HCT116 (cell line): Measurements from ENCODE around the gene HIVEP3. TPM values are rescaled to one million over a fixed set of nuclear protein-coding genes. Genes with fewer than 3 reads are reported as not detected.

Experiments used
- ATAC-seq: fragments of 200-7000 bp; cut with Tn5 transposase; 2 replicates; pipeline ENCODE4 v1.9.1; 2020; ENCODE audit warnings: mild to moderate bottlenecking, moderate library complexity
- BruUV-seq: library from RNA; stranded (reverse); fragments of 400-500 nt; replicated peaks from 2 replicates; lab custom pipeline; 2021; lab: Mats Ljungman, UMichigan
- CTCF ChIA-PET: fragments of 300-600 bp; sonication (Branson Sonifier 250); formaldehyde crosslinking; loops from one replicate; lab custom pipeline; 2021; ENCODE audit warnings: antibody characterized with exemption; lab: Charles Lee
- POLR2A ChIA-PET: fragments of 300-600, 350-600 bp; sonication (Branson Sonifier 250); formaldehyde crosslinking; loops from one replicate; lab custom pipeline; 2021; ENCODE audit warnings: antibody characterized with exemption; lab: Charles Lee
- RAD21 ChIA-PET, 2 experiments: fragments of 300-600 bp; sonication (Branson Sonifier 250); formaldehyde crosslinking; loops; one replicate each; lab custom pipeline; 2023; ENCODE audit warnings: low total read pairs in 2 of 2; ENCODE audit not compliant: uncharacterized antibody in 2 of 2, unreplicated experiment in 2 of 2, low non-redundant PET in 1 of 2; lab: Charles Lee
- DNase-seq: peaks from one replicate; pipeline ENCODE4 v3.0.0-alpha.2; 2010; ENCODE audit warnings: low read depth, low spot score
- H2AFZ ChIP-seq: fragments of 200-600 bp; shearing (Covaris generic), sonication (generic); 2 replicates; pipeline ENCODE4 v1.6.1; 2017; ENCODE audit warnings: low read depth, mixed run types, mixed read lengths, antibody characterized with exemption, low read length; ENCODE audit not compliant: poor library complexity, severe bottlenecking
- H3K27ac ChIP-seq: 2 replicates; pipeline ENCODE4 v1.5.1; 2012; ENCODE audit warnings: low read depth, low read length
- H3K27me3 ChIP-seq: fragments of 200-600 bp; sonication (generic); 2 replicates; pipeline ENCODE4 v1.6.1; 2016; ENCODE audit warnings: mixed run types, low read length, mixed read lengths; ENCODE audit not compliant: insufficient read depth
- H3K36me3 ChIP-seq, 2 experiments: fragments of 200-500 bp in 1 of 2; fragments of 200-600 bp in 1 of 2; sonication (Bioruptor generic) in 1 of 2; sonication (generic) in 1 of 2; 2 replicates each; pipeline versions ENCODE4 v1.5.1 to v1.6.1; 2014 to 2016; ENCODE audit warnings: low read length in 2 of 2, inconsistent platforms in 1 of 2, mixed read lengths in 1 of 2, mixed run types in 1 of 2; ENCODE audit not compliant: insufficient read depth in 2 of 2, control insufficient read depth in 1 of 2
- H3K4me1 ChIP-seq, 2 experiments: fragments of 200-600 bp in 1 of 2; sonication (generic) in 1 of 2; 2 replicates each; pipeline versions ENCODE4 v1.5.1 to v1.6.1; 2012 to 2017; ENCODE audit warnings: low read length in 2 of 2, inconsistent platforms in 1 of 2, mild to moderate bottlenecking in 1 of 2, mixed read lengths in 1 of 2, mixed run types in 1 of 2, moderate library complexity in 1 of 2; ENCODE audit not compliant: insufficient read depth in 2 of 2, control insufficient read depth in 1 of 2
- H3K4me2 ChIP-seq: fragments of 200-600 bp; sonication (generic); 2 replicates; pipeline ENCODE4 v1.6.1; 2017; ENCODE audit warnings: mixed run types, low read length, mixed read lengths
- H3K4me3 ChIP-seq, 2 experiments: fragments of 200-600 bp in 1 of 2; sonication (generic) in 1 of 2; replicated peaks in 1 of 2; 2 replicates each; pipeline ENCODE4 v1.5.1; 2011 to 2016; ENCODE audit warnings: low read length in 2 of 2, control low read depth in 1 of 2, low read depth in 1 of 2, mild to moderate bottlenecking in 1 of 2, mixed read lengths in 1 of 2, mixed run types in 1 of 2
- H3K79me2 ChIP-seq: fragments of 200-600 bp; sonication (generic); 2 replicates; pipeline ENCODE4 v1.6.1; 2017; ENCODE audit warnings: mild to moderate bottlenecking, mixed run types, low read length, moderate library complexity, mixed read lengths; ENCODE audit not compliant: insufficient read depth
- H3K9ac ChIP-seq: fragments of 200-600 bp; sonication (generic); 2 replicates; pipeline ENCODE4 v1.6.1; 2016; ENCODE audit warnings: low read length, mixed read lengths
- H3K9me2 ChIP-seq: fragments of 200-600 bp; sonication (generic), shearing (Covaris generic); 2 replicates; pipeline ENCODE4 v1.6.1; 2017; ENCODE audit warnings: mixed run types, mild to moderate bottlenecking, moderate library complexity; ENCODE audit not compliant: insufficient read depth
- H3K9me3 ChIP-seq, 2 experiments: fragments of 200-500 bp in 1 of 2; fragments of 200-600 bp in 1 of 2; sonication (Bioruptor generic) in 1 of 2; sonication (generic) in 1 of 2; 2 replicates each; pipeline ENCODE4 v1.6.1; 2014 to 2017; ENCODE audit warnings: low read length in 2 of 2, mixed read lengths in 2 of 2, inconsistent platforms in 1 of 2, low read depth in 1 of 2, mild to moderate bottlenecking in 1 of 2, mixed run types in 1 of 2, moderate library complexity in 1 of 2; ENCODE audit not compliant: control insufficient read depth in 1 of 2, insufficient read depth in 1 of 2
- H4K20me1 ChIP-seq: fragments of 200-600 bp; sonication (generic), shearing (Covaris generic); 2 replicates; pipeline ENCODE4 v1.6.1; 2017; ENCODE audit warnings: mixed run types, mild to moderate bottlenecking, moderate library complexity; ENCODE audit not compliant: insufficient read depth
- CEBPB ChIP-seq: IDR thresholded peaks from 2 replicates; pipeline ENCODE4 v1.6.1; 2012; ENCODE audit warnings: low read depth
- EGR1 ChIP-seq: IDR thresholded peaks from 2 replicates; pipeline ENCODE4 v1.6.1; 2012; ENCODE audit warnings: low read depth
- ELF1 ChIP-seq: IDR thresholded peaks from 2 replicates; pipeline ENCODE4 v1.6.1; 2012; ENCODE audit warnings: low read depth, borderline replicate concordance
- JUND ChIP-seq: IDR thresholded peaks from 2 replicates; pipeline ENCODE4 v1.6.1; 2012
- SIN3A ChIP-seq: IDR thresholded peaks from 2 replicates; pipeline ENCODE4 v1.6.1; 2012; ENCODE audit warnings: low read depth
- SRF ChIP-seq: IDR thresholded peaks from 2 replicates; pipeline ENCODE4 v1.6.1; 2012; ENCODE audit warnings: low read depth
- TCF7L2 ChIP-seq: IDR thresholded peaks from 2 replicates; pipeline ENCODE4 v1.7.0; 2011; ENCODE audit warnings: borderline replicate concordance, inconsistent platforms; ENCODE audit not compliant: insufficient read depth, insufficient read length; ENCODE audit errors: extremely low read depth
- YY1 ChIP-seq: IDR thresholded peaks from 2 replicates; pipeline ENCODE4 v1.6.1; 2011; ENCODE audit warnings: low read length, low read depth, moderate library complexity, mild to moderate bottlenecking; ENCODE audit not compliant: insufficient replicate concordance; ENCODE audit errors: extremely low read depth
- ZNF274 ChIP-seq: fragments of 200-500 bp; sonication (Bioruptor generic); IDR thresholded peaks from 2 replicates; pipeline ENCODE4 v1.6.1; 2014; ENCODE audit warnings: mild to moderate bottlenecking, low read depth, low read length, inconsistent platforms
- intact Hi-C: fragments of 100-400 bp; cut with micrococcal nuclease; formaldehyde crosslinking; loops from 2 replicates; pipeline ENCODE4 v1.10.0; 2022
- total RNA-seq: library from RNA; stranded (reverse); gene quantifications from one replicate; pipeline ENCODE4 v1.2.1, GENCODE V29; 2021; ENCODE audit not compliant: unreplicated experiment
- TF ChIP-seq, protein P1 (sequence below): IDR thresholded peaks from 2 replicates; pipeline ENCODE4 v1.6.1; 2012
- TF ChIP-seq, protein P2 (sequence below): IDR thresholded peaks from 2 replicates; pipeline ENCODE4 v1.6.1; 2012; ENCODE audit warnings: low read depth
- TF ChIP-seq, protein P3 (sequence below): IDR thresholded peaks from 2 replicates; pipeline ENCODE4 v1.6.1; 2012
- TF ChIP-seq, protein P4 (sequence below): IDR thresholded peaks from 2 replicates; pipeline ENCODE4 v1.6.1; 2011; ENCODE audit warnings: mild to moderate bottlenecking, low read length, moderate library complexity; ENCODE audit not compliant: insufficient replicate concordance; ENCODE audit errors: extremely low read depth

HIVEP3 gene
- total RNA-seq, 1 experiment from 2014 or later: 7.1 TPM

DNA sequence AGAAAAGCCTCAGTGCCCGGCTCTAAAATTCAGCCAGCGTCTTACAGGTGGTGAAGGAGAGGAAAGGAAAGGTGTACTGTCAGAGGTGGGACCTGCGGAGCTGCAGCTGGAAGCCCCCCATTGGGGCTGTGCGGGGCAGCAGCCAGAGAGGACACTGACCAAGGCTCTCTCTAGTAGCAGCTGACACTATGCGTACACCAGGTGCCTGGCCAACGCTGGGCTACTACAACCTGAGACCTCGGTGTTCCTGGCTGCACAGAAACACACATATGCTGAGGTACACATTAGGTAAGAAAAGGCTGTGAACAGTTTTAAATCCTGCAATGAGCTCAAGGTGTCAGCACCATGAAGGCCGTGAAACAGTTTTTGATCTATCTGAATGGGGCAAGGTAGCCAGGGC is 378.7 kb downstream of the HIVEP3 start:
- Histone ChIP-seq H3K9me3 (no peaks in the 10 kb centered on the region; a peak in 1 of 4 replicates), H3K9ac (no peak overlapping the region), H2AFZ (no peak overlapping the region), H3K79me2 (no peaks in the 10 kb centered on the region), H4K20me1 (no peaks in the 10 kb centered on the region), H3K4me3 (no peak overlapping the region), H3K4me2 (no peak overlapping the region), H3K9me2 (no peaks in the 10 kb centered on the region), H3K27ac (no peak overlapping the region), H3K27me3 (no peaks in the 10 kb centered on the region), H3K4me1 (peaks cover 0 to 10% of the 10 kb centered on the region in 2 experiments; a peak in 3 of 4 replicates), H3K36me3 (no peaks in the 10 kb centered on the region)
- intact Hi-C loops: no loop called here
- TF ChIP-seq TCF7L2 (no peak), JUND (no peak)
- ChIA-PET RAD21 (no interaction called here), CTCF (interaction anchor here (1.1 to 1.5 kb wide), 2 partner anchors 21 to 24 kb away, joined by 3 to 5 read pairs; no protein-coding TSS in a partner anchor), POLR2A (no interaction called here)
- BruUV-seq: no TSS peak
- ATAC-seq: no peak
- no peak for DNase-seq

DNA sequence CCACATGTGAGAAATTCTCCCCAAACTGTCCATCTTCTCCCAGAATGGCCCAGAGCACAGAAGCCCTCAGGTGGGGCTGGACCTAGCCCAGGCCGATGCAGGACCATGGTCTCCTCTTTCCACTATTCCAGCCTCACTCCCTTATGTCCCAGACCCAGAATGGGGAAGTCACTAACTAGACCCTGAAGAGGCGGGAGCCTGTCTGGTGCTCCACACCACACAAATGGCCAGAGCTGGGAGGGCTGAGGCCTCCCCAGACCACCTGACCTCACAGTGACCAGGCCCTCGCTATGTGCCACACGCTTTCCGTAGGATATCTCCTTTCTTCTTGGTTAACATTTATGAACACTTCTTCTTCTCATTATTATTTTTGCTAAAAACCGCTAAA is 379.3 kb downstream of the HIVEP3 start:
- intact Hi-C loops: no loop called here
- no TSS peak for BruUV-seq
- Histone ChIP-seq H3K9me2 (no peaks in the 10 kb centered on the region), H3K27ac (no peak overlapping the region), H3K27me3 (no peaks in the 10 kb centered on the region), H3K9ac (no peak overlapping the region), H3K4me2 (no peak overlapping the region), H3K79me2 (no peaks in the 10 kb centered on the region), H3K4me1 (peaks cover 0 to 10% of the 10 kb centered on the region in 2 experiments; a peak in 3 of 4 replicates), H3K9me3 (no peaks in the 10 kb centered on the region)
- CTCF ChIA-PET: interaction anchor here (1.1 to 1.5 kb wide), 2 partner anchors 21 to 24 kb away, joined by 3 to 5 read pairs; no protein-coding TSS in a partner anchor
- ATAC-seq: no peak
- RAD21 ChIA-PET: no interaction called here
- TF ChIP-seq ZNF274 (no peak), ELF1 (no peak), TCF7L2 (no peak), CEBPB (no peak), SRF (no peak), SIN3A (no peak), EGR1 (no peak), YY1 (no peak)
- TF ChIP-seq, protein P1, sequence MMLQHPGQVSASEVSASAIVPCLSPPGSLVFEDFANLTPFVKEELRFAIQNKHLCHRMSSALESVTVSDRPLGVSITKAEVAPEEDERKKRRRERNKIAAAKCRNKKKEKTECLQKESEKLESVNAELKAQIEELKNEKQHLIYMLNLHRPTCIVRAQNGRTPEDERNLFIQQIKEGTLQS: no peak
- TF ChIP-seq, protein P2, sequence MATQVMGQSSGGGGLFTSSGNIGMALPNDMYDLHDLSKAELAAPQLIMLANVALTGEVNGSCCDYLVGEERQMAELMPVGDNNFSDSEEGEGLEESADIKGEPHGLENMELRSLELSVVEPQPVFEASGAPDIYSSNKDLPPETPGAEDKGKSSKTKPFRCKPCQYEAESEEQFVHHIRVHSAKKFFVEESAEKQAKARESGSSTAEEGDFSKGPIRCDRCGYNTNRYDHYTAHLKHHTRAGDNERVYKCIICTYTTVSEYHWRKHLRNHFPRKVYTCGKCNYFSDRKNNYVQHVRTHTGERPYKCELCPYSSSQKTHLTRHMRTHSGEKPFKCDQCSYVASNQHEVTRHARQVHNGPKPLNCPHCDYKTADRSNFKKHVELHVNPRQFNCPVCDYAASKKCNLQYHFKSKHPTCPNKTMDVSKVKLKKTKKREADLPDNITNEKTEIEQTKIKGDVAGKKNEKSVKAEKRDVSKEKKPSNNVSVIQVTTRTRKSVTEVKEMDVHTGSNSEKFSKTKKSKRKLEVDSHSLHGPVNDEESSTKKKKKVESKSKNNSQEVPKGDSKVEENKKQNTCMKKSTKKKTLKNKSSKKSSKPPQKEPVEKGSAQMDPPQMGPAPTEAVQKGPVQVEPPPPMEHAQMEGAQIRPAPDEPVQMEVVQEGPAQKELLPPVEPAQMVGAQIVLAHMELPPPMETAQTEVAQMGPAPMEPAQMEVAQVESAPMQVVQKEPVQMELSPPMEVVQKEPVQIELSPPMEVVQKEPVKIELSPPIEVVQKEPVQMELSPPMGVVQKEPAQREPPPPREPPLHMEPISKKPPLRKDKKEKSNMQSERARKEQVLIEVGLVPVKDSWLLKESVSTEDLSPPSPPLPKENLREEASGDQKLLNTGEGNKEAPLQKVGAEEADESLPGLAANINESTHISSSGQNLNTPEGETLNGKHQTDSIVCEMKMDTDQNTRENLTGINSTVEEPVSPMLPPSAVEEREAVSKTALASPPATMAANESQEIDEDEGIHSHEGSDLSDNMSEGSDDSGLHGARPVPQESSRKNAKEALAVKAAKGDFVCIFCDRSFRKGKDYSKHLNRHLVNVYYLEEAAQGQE: no peak
- TF ChIP-seq, protein P3, sequence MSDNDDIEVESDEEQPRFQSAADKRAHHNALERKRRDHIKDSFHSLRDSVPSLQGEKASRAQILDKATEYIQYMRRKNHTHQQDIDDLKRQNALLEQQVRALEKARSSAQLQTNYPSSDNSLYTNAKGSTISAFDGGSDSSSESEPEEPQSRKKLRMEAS: no peak
- TF ChIP-seq, protein P4, sequence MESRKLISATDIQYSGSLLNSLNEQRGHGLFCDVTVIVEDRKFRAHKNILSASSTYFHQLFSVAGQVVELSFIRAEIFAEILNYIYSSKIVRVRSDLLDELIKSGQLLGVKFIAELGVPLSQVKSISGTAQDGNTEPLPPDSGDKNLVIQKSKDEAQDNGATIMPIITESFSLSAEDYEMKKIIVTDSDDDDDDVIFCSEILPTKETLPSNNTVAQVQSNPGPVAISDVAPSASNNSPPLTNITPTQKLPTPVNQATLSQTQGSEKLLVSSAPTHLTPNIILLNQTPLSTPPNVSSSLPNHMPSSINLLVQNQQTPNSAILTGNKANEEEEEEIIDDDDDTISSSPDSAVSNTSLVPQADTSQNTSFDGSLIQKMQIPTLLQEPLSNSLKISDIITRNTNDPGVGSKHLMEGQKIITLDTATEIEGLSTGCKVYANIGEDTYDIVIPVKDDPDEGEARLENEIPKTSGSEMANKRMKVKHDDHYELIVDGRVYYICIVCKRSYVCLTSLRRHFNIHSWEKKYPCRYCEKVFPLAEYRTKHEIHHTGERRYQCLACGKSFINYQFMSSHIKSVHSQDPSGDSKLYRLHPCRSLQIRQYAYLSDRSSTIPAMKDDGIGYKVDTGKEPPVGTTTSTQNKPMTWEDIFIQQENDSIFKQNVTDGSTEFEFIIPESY: no peak
- TF ChIP-seq, all 23 proteins: peak for 0
- POLR2A ChIA-PET: no interaction called here
- no peaks in the 10 kb centered on the region for H4K20me1 ChIP-seq
- no peak for DNase-seq
- H3K36me3 ChIP-seq: no peaks in the 10 kb centered on the region
- H3K4me3 ChIP-seq: no peak overlapping the region
- no peak overlapping the region for H2AFZ ChIP-seq
